ENCODE measurements around the gene ELAVL1. TPM values are rescaled to one million over a fixed set of nuclear protein-coding genes. Genes with fewer than 3 reads are reported as not detected.
A peak's percentile ranks its signal among the peaks of the same experiment; 100 is the strongest.

The ELAVL1 gene
- total and polyA plus RNA-seq, 12 donors = 12.8 to 78.9 (median 44.6) TPM

GRCh38 chr19:7994928-7995809 lies 10.3 kb downstream of the ELAVL1 start:
- WGBS, 4 donors = 86 to 89% (median 87%) methylated on average over 9 of the region's 9 CpGs
- Histone ChIP-seq H3K36me3 (replicated peaks in 1 of 2) (peaks cover 0 to 15% of the 10 kb centered on the region in 2 donors), H3K27ac (no peak overlapping the region), H3K4me1 (replicated peaks in 1 of 2) (peaks cover 4 to 28% of the 10 kb centered on the region in 2 donors), H3K9me3 (replicated peaks in 1 of 3) (no peaks in the 10 kb centered on the region), H3K27me3 (no peaks in the 10 kb centered on the region), H3K4me3 (no peak overlapping the region)
- TF ChIP-seq CTCF (IDR thresholded peaks at IDR 0.05) = no peak
- no peak for TF ChIP-seq POLR2A (IDR thresholded peaks at IDR 0.05)
- intact Hi-C loops (cut with DNase I) = no loop called here
- DNase-seq = no peak

- no peak for DNase-seq
- no peak overlapping the region for H3K4me3 ChIP-seq
- H3K27ac ChIP-seq = peak overlapping the region in 3 of 5 donors; percentile 37 to 71 (median 43)
- WGBS, 4 donors = 75 to 86% (median 80%) methylated on average over 6 of the region's 6 CpGs
- no peak for TF ChIP-seq CTCF (IDR thresholded peaks at IDR 0.05)
- no peak for TF ChIP-seq POLR2A (IDR thresholded peaks at IDR 0.05)
- no peaks in the 10 kb centered on the region for H3K9me3 ChIP-seq (replicated peaks in 1 of 3)
- H3K27me3 ChIP-seq = no peaks in the 10 kb centered on the region
- peaks cover 0 to 23% of the 10 kb centered on the region in 2 donors for H3K36me3 ChIP-seq (replicated peaks in 1 of 2)
- intact Hi-C loops (cut with DNase I) = no loop called here
- peaks cover 4 to 28% of the 10 kb centered on the region in 2 donors for H3K4me1 ChIP-seq (replicated peaks in 1 of 2)
Observed at GRCh38 chr19:7994114-7994513, 11.3 kb downstream of the ELAVL1 start.

- Histone ChIP-seq H3K4me3 (no peak overlapping the region), H3K36me3 (replicated peaks in 1 of 2) (peaks cover 0 to 29% of the 10 kb centered on the region in 2 donors), H3K27me3 (no peaks in the 10 kb centered on the region), H3K4me1 (replicated peaks in 1 of 2) (peaks cover 4 to 27% of the 10 kb centered on the region in 2 donors), H3K27ac (peak overlapping the region in 3 of 5 donors; percentile 37 to 71 (median 43)), H3K9me3 (replicated peaks in 1 of 3) (no peaks in the 10 kb centered on the region)
- TF ChIP-seq POLR2A (IDR thresholded peaks at IDR 0.05) (no peak), CTCF (IDR thresholded peaks at IDR 0.05) (no peak)
- peak in 1 of 7 donors; percentile 55 for DNase-seq
- intact Hi-C loops (cut with DNase I) = no loop called here
- 64 to 74% (median 68%) methylated on average over 8 to 11 of the region's 11 CpGs for WGBS, 4 donors
Observed at GRCh38 chr19:7993560-7993959, 11.9 kb downstream of the ELAVL1 start.

GRCh38 chr19:7992575-7992974 lies 12.9 kb downstream of the ELAVL1 start:
- no peak for DNase-seq
- 79 to 92% (median 84%) methylated on average over 10 of the region's 10 CpGs for WGBS, 4 donors
- intact Hi-C loops (cut with DNase I) = no loop called here
- Histone ChIP-seq H3K9me3 (replicated peaks in 1 of 3) (no peaks in the 10 kb centered on the region), H3K27me3 (no peaks in the 10 kb centered on the region), H3K4me1 (replicated peaks in 1 of 2) (peaks cover 4 to 17% of the 10 kb centered on the region in 2 donors), H3K4me3 (no peak overlapping the region), H3K27ac (no peak overlapping the region), H3K36me3 (replicated peaks in 1 of 2) (peaks cover 0 to 38% of the 10 kb centered on the region in 2 donors)
- TF ChIP-seq POLR2A (IDR thresholded peaks at IDR 0.05) = no peak
- no peak for TF ChIP-seq CTCF (IDR thresholded peaks at IDR 0.05)

Measured in adrenal gland (tissue), 12 donors.